NCI-H345 (cell line): Measurements from ENCODE around the gene HABP4.

ENCODE experiments used
- DNase-seq: peaks from one replicate; lab custom pipeline; 2025; lab: John Stamatoyannopoulos, UW

The HABP4 gene

DNA sequence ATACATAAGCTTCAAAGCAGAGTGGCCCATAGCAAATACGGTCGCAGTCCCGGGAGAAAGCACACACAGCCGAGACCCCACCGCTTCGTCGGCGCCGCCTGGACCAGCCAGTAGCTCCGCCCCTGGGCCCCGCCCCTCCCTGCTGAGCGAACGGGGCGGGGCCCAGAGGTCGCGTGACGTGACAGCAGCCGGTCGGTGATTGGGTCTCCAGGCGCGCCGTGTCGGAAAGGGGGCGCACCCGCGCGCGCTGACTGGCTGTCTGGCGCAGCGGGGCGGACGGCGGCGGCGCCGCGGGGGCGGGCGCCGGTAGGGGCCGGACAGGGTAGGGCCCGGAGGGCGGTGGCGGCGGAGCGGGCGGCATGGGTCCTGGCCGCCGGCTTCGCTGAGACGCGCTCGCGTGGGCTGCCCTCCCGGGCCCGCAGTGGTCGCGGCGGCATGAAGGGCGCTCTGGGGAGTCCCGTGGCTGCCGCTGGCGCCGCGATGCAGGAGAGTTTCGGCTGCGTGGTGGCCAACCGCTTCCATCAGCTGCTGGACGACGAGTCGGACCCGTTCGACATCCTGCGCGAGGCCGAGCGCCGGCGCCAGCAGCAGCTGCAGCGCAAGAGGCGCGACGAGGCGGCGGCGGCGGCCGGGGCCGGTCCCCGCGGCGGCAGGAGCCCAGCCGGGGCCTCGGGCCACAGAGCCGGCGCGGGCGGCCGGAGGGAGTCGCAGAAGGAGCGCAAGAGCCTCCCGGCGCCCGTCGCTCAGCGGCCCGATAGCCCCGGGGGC is at the start of gene HABP4:
Gene HABP4, plus strand, starts transcription at position 325 of the 768 bp plus-strand sequence. Its CDS starts 111 bp downstream, at position 436.
- peak; percentile 98 for DNase-seq

GRCh38 chr9:96408409-96409280 is 41.3 kb upstream of the HABP4 start:
- no peak for DNase-seq

DNA sequence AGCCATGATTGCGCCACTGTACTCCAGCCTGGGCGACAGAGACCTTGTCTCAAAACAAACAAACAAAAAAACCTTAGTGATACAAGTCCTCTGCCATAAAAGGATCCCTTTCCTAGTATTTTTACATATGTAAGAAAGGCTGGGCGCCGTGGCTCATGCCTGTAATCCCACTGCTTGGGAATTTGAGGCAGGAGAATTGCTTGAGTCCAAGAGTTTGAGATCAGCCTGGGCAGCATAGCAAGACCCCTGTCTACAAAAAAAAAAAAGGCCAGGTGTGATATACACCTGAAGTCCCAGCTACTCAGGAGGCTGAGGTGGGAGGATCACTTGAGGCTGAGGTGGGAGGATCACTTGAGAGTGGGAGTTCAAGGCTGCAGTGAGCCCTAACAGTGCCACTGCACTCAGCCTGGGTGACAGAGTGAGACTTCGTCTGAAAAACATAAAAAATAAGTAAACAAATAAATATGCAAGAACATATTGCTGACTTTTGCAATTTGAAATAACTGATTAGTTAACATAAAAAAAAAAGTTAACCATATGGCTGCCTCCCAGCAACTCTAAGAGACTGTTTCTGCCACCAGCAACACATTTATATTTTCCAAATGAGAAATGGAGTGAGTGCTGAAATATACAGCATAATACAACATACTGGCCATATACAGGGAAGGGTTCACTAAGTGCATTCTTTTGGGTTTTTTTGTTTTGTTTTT is 38.7 kb upstream of the HABP4 start:
- DNase-seq: no peak

DNA sequence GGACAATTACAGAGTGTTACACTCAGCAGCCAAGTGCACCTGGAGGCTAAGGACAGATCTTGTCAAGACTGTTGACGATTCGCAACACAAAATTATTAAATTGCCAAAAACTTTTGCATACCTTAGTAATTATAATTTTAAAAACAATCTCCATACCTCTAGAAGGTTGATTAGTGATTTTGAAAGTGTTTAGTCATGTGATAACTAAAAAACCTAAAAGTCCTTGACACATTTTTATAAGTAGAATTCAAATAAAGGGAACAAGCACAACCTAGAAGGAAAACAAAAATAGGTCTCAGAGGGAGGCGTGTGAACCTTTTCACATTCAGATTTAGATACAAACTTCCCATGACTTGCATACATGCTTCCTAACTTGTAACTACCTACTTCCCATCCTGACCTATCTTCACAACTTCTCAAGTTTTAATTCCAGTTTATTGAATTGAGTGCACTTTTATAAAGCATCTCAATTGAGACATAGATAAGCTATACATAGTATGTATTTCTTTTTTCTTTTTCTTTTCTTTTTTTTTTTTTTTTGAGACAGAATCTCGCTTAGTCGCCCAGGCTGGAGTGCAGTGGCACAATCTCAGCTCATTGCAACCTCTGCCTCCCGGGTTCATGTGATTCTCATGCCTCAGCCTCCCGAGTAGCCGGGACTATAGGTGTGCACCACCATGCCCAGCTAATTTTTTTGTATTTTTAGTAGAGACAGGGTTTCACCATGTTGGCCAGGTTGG is 37.6 kb upstream of the HABP4 start:
- DNase-seq: no peak

DNA sequence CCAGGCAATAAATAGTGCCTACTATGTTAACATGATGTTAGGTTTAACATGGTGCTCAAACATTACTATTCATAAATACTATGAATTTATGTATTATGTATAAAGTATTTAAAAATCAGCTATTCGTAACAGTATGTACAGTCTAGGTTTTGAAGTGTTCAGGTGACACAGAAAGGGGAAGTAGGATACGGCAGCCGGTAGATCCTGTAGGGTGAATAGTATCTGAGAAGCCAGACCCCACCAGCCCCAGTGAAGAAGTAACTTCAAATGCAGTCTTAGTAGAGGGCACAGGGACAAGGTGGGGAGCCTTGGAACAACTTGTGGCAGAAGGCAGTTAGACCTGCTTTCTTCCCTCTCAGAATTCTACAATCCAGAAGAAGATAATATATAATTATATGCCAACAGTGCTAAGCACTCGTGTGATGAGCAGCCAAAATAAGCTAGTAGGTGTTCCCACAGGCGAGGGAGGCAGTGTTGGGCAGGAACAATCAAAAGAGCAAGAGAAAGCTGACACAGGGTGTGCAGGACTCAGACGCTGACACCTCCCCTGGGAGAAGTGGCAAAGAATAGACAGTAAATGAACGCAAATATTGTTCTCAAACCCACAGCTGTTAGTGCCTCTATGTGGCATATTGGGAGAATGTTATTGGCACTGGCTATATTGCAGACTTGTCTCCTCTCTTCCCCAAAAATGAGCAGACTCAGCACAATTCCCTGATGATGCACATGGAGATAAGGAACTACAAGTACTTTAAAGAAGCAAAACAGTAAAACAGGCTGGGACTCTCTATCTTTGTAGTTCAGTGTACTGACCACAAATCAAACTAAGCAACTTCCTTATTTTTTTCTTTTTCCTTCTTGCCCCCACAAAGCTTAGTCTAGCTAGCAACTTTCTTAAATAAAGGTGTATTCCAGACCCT is 36.4 kb upstream of the HABP4 start:
- DNase-seq: peak; percentile 33

- peak; percentile 90 for DNase-seq
Observed at GRCh38 chr9:96417051-96417586, 32.9 kb upstream of the HABP4 start.

DNA sequence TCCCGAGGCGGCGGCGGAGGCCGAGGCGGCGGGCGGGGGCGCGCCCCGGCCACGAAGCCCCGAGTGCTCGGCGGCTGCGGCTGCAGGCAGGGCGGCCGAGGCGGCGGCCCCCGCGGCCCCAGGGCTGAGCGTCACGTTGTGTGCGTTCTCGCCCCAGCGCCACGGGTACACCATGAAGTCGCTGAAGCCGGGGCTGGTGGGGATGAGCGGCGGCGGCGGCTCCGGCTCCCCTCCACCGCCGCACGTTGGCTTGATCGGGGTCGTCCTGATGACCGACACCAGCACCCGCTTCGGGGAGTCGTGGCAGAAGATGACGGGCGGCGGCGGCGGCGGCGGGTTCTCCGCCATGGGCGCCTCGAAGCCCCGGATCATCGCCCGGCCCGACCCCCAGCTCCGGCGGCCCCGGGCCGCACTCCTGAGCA is 32.3 kb upstream of the HABP4 start:
- no peak for DNase-seq

DNA sequence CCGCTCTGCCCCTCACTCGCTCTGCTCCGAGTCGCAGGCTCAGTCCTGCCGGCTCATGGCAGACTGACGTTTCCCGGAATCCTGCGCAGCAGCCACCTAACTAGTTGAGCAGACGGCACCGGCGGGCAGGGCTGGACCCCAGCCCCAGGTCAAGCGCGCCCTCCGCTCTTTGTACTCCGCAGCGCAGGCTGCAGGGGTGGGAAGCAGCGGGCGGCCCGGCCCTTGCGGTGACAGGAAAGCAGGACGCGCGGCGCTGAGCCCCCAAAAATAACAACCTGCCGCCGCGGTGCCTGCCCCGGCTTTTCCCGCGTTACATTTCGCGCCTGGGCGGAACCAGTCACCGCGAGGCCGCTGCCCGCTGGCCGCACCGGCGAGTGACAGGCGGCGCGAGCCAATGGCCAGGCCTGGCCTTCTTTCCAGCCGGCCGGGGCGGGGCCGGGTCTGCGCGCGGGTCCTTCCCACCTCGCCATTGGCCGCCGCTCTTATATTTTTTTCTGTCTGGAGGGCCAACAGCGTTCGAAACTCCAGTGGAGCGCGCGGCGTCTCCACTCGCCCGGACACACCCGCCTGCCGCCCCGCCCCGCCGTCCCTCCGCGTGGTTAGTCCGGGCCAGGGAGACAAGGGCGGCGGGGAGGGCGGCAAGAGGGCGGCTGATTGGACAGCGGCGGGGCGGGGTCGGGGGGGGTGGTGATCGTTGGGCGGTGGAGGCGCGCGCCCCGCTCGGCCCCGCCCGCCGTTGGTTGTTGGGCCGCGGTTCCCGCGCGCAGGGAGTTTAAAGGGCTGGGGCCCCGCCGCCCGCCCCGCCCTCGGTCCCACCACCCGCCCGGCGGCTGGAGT is 31.7 kb upstream of the HABP4 start, which contains the start of gene ZNF367:
Gene ZNF367, minus strand, starts transcription at position 288 of the 837 bp plus-strand sequence. CDS start 338 bp downstream, outside the sequence.
- DNase-seq: peak; percentile 98

- DNase-seq: peak; percentile 82
Observed at GRCh38 chr9:96418920-96419690, 30.9 kb upstream of the HABP4 start.

DNA sequence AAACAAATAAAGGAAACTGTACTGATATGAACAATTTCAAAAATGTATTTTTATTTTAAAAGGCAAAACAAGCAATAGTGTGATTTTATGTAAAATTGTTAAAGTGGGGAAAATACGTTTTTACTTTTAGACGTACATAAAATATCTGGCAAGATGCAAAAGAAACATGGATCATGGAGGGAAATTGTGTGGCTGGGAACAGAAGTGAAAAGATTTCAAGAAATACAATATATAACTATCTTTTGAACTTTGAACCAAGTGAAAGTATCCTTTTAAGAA is 30.3 kb upstream of the HABP4 start:
- no peak for DNase-seq

DNA sequence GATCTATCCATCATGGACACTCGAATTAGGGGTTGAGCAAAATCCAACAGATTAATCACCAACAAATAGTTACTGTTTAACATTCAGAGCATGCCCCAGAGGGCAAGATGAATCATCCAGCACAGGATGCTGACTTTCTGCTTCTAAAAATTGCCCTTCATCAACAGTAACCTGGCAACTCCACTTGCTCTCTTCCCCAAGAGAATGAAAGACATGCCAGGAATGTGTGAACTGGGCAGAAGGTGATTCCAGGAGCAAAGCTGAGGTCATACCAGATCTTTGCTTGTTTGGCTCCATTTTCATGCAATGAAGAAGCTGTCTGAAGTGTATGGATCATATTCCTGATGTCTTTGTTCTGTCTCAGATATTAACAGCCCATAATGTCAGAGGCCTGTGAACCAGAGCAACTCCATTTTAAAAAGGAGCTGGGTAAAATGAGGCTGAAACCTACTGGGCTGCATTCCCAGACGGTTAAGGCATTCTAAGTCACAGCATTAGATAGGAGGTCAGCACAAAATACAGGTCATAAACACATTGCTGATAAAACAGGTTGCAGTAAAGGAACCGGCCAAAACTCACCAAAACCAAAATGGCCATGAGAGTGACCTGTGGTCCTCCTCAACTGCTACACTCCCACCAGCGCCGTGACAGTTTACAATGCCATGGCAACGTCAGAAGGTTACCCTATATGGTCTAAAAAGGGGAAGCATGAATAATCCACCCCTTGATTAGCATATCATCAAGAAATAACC is 29.3 kb upstream of the HABP4 start:
- DNase-seq: peak; percentile 15

- no peak for DNase-seq
Observed at GRCh38 chr9:96423322-96423984, 26.5 kb upstream of the HABP4 start.

GRCh38 chr9:96423985-96424336 is 26.0 kb upstream of the HABP4 start:
- no peak for DNase-seq

DNA sequence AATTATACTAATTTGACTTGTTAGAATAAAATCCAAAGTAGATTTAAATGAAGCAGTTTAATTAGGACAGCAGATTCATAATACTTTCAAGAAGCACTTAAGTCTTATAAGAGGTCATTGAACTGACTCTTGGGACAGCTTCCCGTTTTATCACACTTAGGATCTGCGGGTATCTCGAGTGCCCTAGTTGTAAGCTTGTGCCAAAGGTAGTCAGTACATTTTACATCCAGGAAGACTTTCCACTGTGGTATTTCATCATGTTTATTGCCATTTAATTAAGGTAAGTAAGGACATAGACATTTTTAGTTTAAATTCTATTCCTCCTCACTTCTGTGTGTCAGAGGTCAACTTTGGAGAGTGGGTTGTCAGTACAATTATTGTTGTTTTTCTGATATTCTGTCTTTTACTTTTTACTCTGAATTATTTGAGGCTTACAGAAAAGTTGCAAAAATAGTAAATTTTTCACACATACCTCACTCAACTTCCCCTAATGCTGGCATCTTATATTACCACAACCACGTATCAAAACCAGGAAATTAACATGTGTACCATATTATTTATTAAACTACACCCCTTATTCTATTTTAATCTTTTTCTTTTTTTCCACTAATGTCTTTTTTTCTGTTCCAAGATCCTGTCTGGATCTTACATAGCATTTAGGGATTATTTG is 24.3 kb upstream of the HABP4 start:
- DNase-seq: no peak

DNA sequence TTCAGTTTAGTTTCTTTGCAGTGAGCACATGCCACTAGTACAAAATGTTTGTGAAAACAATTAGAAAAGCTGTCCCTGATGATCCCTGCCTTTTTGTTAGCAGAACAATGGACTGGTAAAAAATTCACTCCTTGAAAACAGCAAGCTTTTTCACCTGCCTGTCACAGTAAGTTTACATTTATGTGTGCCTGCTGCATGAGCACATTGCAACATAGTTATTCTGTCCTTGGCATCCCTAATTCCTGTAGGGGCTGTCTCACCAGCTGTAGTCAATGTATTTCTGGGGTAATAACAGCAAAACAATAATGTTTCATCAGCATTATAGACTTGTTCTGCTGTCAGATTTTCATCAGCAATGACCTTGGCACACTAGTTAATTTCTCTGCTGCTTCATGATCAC is 20.2 kb upstream of the HABP4 start:
- DNase-seq: no peak

GRCh38 chr9:96430377-96430776 is 19.6 kb upstream of the HABP4 start:
- DNase-seq: no peak

- no peak for DNase-seq
Observed at GRCh38 chr9:96435345-96435744, 14.6 kb upstream of the HABP4 start.
